K562 (cell line): ENCODE data around the gene TTLL11. TPM values are rescaled to one million over a fixed set of nuclear protein-coding genes. Genes with fewer than 3 reads are reported as not detected.

Experiments
- ARID1B ChIP-seq: fragments of 450-650 bp; IDR thresholded peaks from 2 replicates; pipeline ENCODE4 v1.6.1; 2016; ENCODE audit warnings: antibody characterized with exemption, mild to moderate bottlenecking, inconsistent platforms
- CBFA2T2 ChIP-seq: fragments of 450-650 bp; conservative IDR thresholded peaks from 2 replicates; pipeline ENCODE4 v1.6.1; 2017; ENCODE audit warnings: mild to moderate bottlenecking
- CEBPZ ChIP-seq: fragments of 150-350 bp; IDR thresholded peaks from 2 replicates; pipeline ENCODE4 v1.6.1; 2014; ENCODE audit warnings: low read depth, mild to moderate bottlenecking, low read length, borderline replicate concordance
- DPF2 ChIP-seq: fragments of 450-650 bp; IDR thresholded peaks from 2 replicates; pipeline ENCODE4 v1.6.1; 2016
- FOXK2 ChIP-seq, 2 experiments: fragments of 450-650 bp; IDR thresholded peaks in 1 of 2; conservative IDR thresholded peaks in 1 of 2; 2 replicates each; pipeline ENCODE4 v1.6.1; 2016; ENCODE audit warnings: low read depth in 2 of 2, mild to moderate bottlenecking in 1 of 2
- HDAC1 ChIP-seq, 2 experiments: fragments of 450-650 bp; IDR thresholded peaks; 2 replicates each; pipeline ENCODE4 v1.6.1; 2016 to 2017; ENCODE audit warnings: inconsistent platforms in 1 of 2, mild to moderate bottlenecking in 1 of 2, moderate library complexity in 1 of 2
- HNRNPUL1 ChIP-seq: fragments of 200-400 bp; formaldehyde crosslinking; IDR thresholded peaks from 2 replicates; pipeline ENCODE4 v1.6.1; 2017; ENCODE audit warnings: low read length
- MAX ChIP-seq: sonication (generic); formaldehyde crosslinking; IDR thresholded peaks from 2 replicates; pipeline ENCODE4 v1.9.0; 2022; ENCODE audit warnings: mild to moderate bottlenecking, missing genetic modification reagents
- MAZ ChIP-seq, 2 experiments: fragments of 450-650 bp in 1 of 2; sonication (generic) in 1 of 2; formaldehyde crosslinking; IDR thresholded peaks in 1 of 2; conservative IDR thresholded peaks in 1 of 2; 2 replicates each; pipeline versions ENCODE4 v1.4.0 to v1.5.0; 2020; ENCODE audit warnings: mild to moderate bottlenecking in 1 of 2, missing genetic modification reagents in 1 of 2
- PRDM10 ChIP-seq: fragments of 450-650 bp; IDR thresholded peaks from 2 replicates; pipeline ENCODE4 v1.6.1; 2018; ENCODE audit not compliant: partially characterized antibody
- SMARCE1 ChIP-seq: fragments of 450-650 bp; IDR thresholded peaks from 2 replicates; pipeline ENCODE4 v1.7.1; 2016; ENCODE audit warnings: mild to moderate bottlenecking
- STAT5A ChIP-seq: IDR thresholded peaks from 2 replicates; pipeline ENCODE4 v1.6.1; 2012; ENCODE audit warnings: low read length, inconsistent platforms, borderline replicate concordance
- TCF3 ChIP-seq: sonication (generic); formaldehyde crosslinking; IDR thresholded peaks from 2 replicates; pipeline ENCODE4 v1.4.0; 2020; ENCODE audit warnings: mild to moderate bottlenecking, missing genetic modification reagents
- TEAD4 ChIP-seq, 2 experiments: sonication (generic) in 1 of 2; formaldehyde crosslinking in 1 of 2; IDR thresholded peaks; 2 replicates each; pipeline versions ENCODE4 v1.6.1 to v1.8.0; 2012 to 2022; ENCODE audit warnings: borderline replicate concordance in 1 of 2, inconsistent platforms in 1 of 2, low read length in 1 of 2, mild to moderate bottlenecking in 1 of 2, missing genetic modification reagents in 1 of 2
- XRCC4 ChIP-seq: IDR thresholded peaks from one replicate; pipeline ENCODE4 v1.6.1; 2011; ENCODE audit not compliant: insufficient read depth, insufficient read length; ENCODE audit errors: extremely low read depth
- ZBTB9 ChIP-seq: fragments of 450-650 bp; formaldehyde crosslinking; IDR thresholded peaks from 2 replicates; pipeline ENCODE4 v1.4.0; 2020; ENCODE audit warnings: mild to moderate bottlenecking, moderate library complexity
- polyA plus RNA-seq, 8 experiments: library from polyadenylated mRNA; depleted of rRNA in 4 of 8; stranded (reverse) in 5 of 8; unstranded in 3 of 8; fragments of >200 nt; fragmentation: Nextera tagmentation in 2 of 8; fragmentation: Illumina TruSeq in 1 of 8; extraction: Ambion mirVana in 2 of 8; extraction: Trizol in 1 of 8; gene quantifications; 2 replicates each; pipeline versions ENCODE4 v1.2.1 to v1.2.3, GENCODE V29; 2011 to 2014; ENCODE audit warnings: inconsistent platforms in 1 of 8, missing spikeins in 1 of 8
- total RNA-seq, 7 experiments: library from RNA; depleted of rRNA in 6 of 7; stranded (reverse); fragments of >200 nt in 6 of 7; fragmentation: Illumina TruSeq in 2 of 7; extraction: Trizol in 2 of 7; gene quantifications; 2 replicates each; pipeline versions ENCODE4 v1.2.1 to v1.2.3, GENCODE V29; 2011 to 2021; ENCODE audit warnings: low replicate concordance in 1 of 7

The TTLL11 gene
- total and polyA plus RNA-seq, 9 of the 15 experiments (the other 6 are each of a cell fraction or from before 2014, with no cell fraction given): 0.83 to 4.4 (median 2.7) TPM

GRCh38 chr9:122065923-122066629 lies 27.0 kb downstream of the TTLL11 start (continued):
- peak; percentile 45 for TF ChIP-seq PRDM10
- peak; percentile 60 for TF ChIP-seq TCF3 (CRISPR knock-in tag)
- peak; percentile 63 for TF ChIP-seq DPF2
- TF ChIP-seq HNRNPUL1: no peak
- peak; percentile 74; the same call in 1 of the 2 replicates for TF ChIP-seq STAT5A
- TF ChIP-seq MAZ (CRISPR knock-in tag; conservative IDR thresholded peaks at IDR 0.05 in 1 of 2, IDR thresholded peaks at IDR 0.05 in 1 of 2): peak in 1 of 2 experiments; percentile 30; a peak in 1 of 4 replicates
- no peak for TF ChIP-seq XRCC4
- no peak for TF ChIP-seq CEBPZ
- peak; percentile 73 for TF ChIP-seq ARID1B
- peak; percentile 14 to 59; a peak in 1 of 4 replicates for TF ChIP-seq FOXK2 (conservative IDR thresholded peaks at IDR 0.05 in 1 of 2, IDR thresholded peaks at IDR 0.05 in 1 of 2; ENCODE audit: low read depth in 2 of 2)
- TF ChIP-seq TEAD4 (IDR thresholded peaks at IDR 0.05; ENCODE audit: low read length): peak; percentile 20; the same call in 1 of the 2 replicates
- no peak for TF ChIP-seq TEAD4 (CRISPR knock-in tag; IDR thresholded peaks at IDR 0.05; ENCODE audit: borderline replicate concordance)
- TF ChIP-seq HDAC1 (IDR thresholded peaks at IDR 0.05): 0 out of 4 replicates have a peak, but pooled peaks of 1 of the 2 experiments have one; percentile 25
- TF ChIP-seq CBFA2T2: 0 out of 2 replicates have a peak, but pooled peaks have one; percentile 15
- TF ChIP-seq MAX (CRISPR knock-in tag): no peak
- no peak for TF ChIP-seq ZBTB9
- 0 out of 2 replicates have a peak, but pooled peaks have one; percentile 31 for TF ChIP-seq SMARCE1
